GM23338 (cell line): Measurements from ENCODE around the gene SLC35B1. TPM values are rescaled to one million over a fixed set of nuclear protein-coding genes. Genes with fewer than 3 reads are reported as not detected.

Experiments
- ATAC-seq: fragments of 200-7000 bp; cut with Tn5 transposase; 3 replicates; pipeline ENCODE4 v1.9.1; 2020
- DNase-seq: peaks from one replicate; pipeline ENCODE4 v3.0.0-alpha.2; 2015; ENCODE audit warnings: low spot score
- H2AFZ ChIP-seq: fragments of 200-600 bp; sonication (generic); 2 replicates; pipeline ENCODE4 v1.8.0; 2016; ENCODE audit warnings: antibody characterized with exemption, mild to moderate bottlenecking, moderate library complexity
- H3F3A ChIP-seq: fragments of 200-600 bp; sonication (generic); replicated peaks from 2 replicates; pipeline ENCODE4 v1.8.0; 2017; ENCODE audit warnings: antibody characterized with exemption, mixed run types, low read depth
- H3K27ac ChIP-seq: fragments of 200-600 bp; sonication (generic); 2 replicates; pipeline ENCODE4 v1.6.1; 2016; ENCODE audit warnings: low read depth
- H3K27me3 ChIP-seq: fragments of 200-600 bp; sonication (generic); 2 replicates; pipeline ENCODE4 v1.8.0; 2016; ENCODE audit warnings: mild to moderate bottlenecking, mixed run types, moderate library complexity; ENCODE audit not compliant: insufficient read depth
- H3K36me3 ChIP-seq: fragments of 200-600 bp; sonication (generic); 2 replicates; pipeline ENCODE4 v1.8.0; 2016; ENCODE audit warnings: mild to moderate bottlenecking; ENCODE audit not compliant: insufficient read depth
- H3K4me1 ChIP-seq: fragments of 200-600 bp; sonication (generic); 2 replicates; pipeline ENCODE4 v1.8.0; 2016; ENCODE audit warnings: mild to moderate bottlenecking, moderate library complexity; ENCODE audit not compliant: insufficient read depth
- H3K4me2 ChIP-seq: fragments of 200-600 bp; sonication (generic); 2 replicates; pipeline ENCODE4 v1.7.1; 2017; ENCODE audit warnings: mixed run types
- H3K4me3 ChIP-seq: fragments of 200-600 bp; sonication (generic); 2 replicates; pipeline ENCODE4 v1.6.1; 2016; ENCODE audit warnings: mixed run types
- H3K79me2 ChIP-seq: fragments of 200-600 bp; sonication (generic); replicated peaks from 2 replicates; pipeline ENCODE4 v1.8.0; 2017; ENCODE audit warnings: mild to moderate bottlenecking; ENCODE audit not compliant: insufficient read depth
- H3K9me2 ChIP-seq: fragments of 200-600 bp; sonication (generic); 2 replicates; pipeline ENCODE4 v1.8.0; 2017; ENCODE audit not compliant: insufficient read depth
- H4K20me1 ChIP-seq: fragments of 200-600 bp; sonication (generic); replicated peaks from 2 replicates; pipeline ENCODE4 v1.8.0; 2017; ENCODE audit warnings: mild to moderate bottlenecking; ENCODE audit not compliant: insufficient read depth
- H3K27ac Mint-ChIP-seq: 2 replicates; pipeline ENCODE4 v1.8.0; 2020; ENCODE audit warnings: inconsistent platforms, mild to moderate bottlenecking, moderate library complexity, mixed read lengths
- H3K27me3 Mint-ChIP-seq: 3 replicates; pipeline ENCODE4 v1.8.0; 2022; ENCODE audit warnings: low read depth, mild to moderate bottlenecking, moderate library complexity, mixed read lengths, inconsistent platforms; ENCODE audit not compliant: insufficient read depth, poor library complexity
- H3K36me3 Mint-ChIP-seq: 3 replicates; pipeline ENCODE4 v1.8.0; 2021; ENCODE audit warnings: low read depth, mild to moderate bottlenecking, inconsistent platforms, moderate library complexity, mixed read lengths
- H3K4me1 Mint-ChIP-seq: 3 replicates; pipeline ENCODE4 v1.8.0; 2020; ENCODE audit warnings: mild to moderate bottlenecking, inconsistent platforms, mixed read lengths
- H3K4me3 Mint-ChIP-seq: 3 replicates; pipeline ENCODE4 v1.8.0; 2021; ENCODE audit warnings: moderate library complexity, mild to moderate bottlenecking, inconsistent platforms, mixed read lengths
- H3K9me3 Mint-ChIP-seq: 3 replicates; pipeline ENCODE4 v1.8.0; 2020; ENCODE audit warnings: moderate library complexity, mild to moderate bottlenecking, inconsistent platforms, mixed read lengths
- CREB1 ChIP-seq: fragments of 250-450 bp; sonication (Bioruptor Pico); IDR thresholded peaks from 2 replicates; pipeline ENCODE4 v1.5.0; 2020; ENCODE audit warnings: low read depth, mild to moderate bottlenecking, moderate library complexity
- EZH2 ChIP-seq: fragments of 200-600 bp; sonication (generic); IDR thresholded peaks from one replicate; pipeline ENCODE4 v1.8.0; 2017; ENCODE audit warnings: antibody characterized with exemption, mild to moderate bottlenecking, low read depth; ENCODE audit not compliant: unreplicated experiment
- EZH2phosphoT487 ChIP-seq: fragments of 200-600 bp; sonication (generic); IDR thresholded peaks from one replicate; pipeline ENCODE4 v1.8.1; 2018; ENCODE audit warnings: antibody characterized with exemption; ENCODE audit not compliant: unreplicated experiment
- JUNB ChIP-seq: IDR thresholded peaks from one replicate; pipeline ENCODE4 v1.6.1; 2016; ENCODE audit warnings: antibody characterized with exemption; ENCODE audit not compliant: unreplicated experiment
- NANOG ChIP-seq: IDR thresholded peaks from 2 replicates; pipeline ENCODE4 v1.6.1; 2016; ENCODE audit warnings: antibody characterized with exemption, borderline replicate concordance
- POLR2AphosphoS5 ChIP-seq: IDR thresholded peaks from 2 replicates; pipeline ENCODE4 v1.6.1; 2016; ENCODE audit warnings: antibody characterized with exemption, low read depth
- STAT1 ChIP-seq: IDR thresholded peaks from one replicate; pipeline ENCODE4 v1.6.1; 2016; ENCODE audit warnings: antibody characterized with exemption; ENCODE audit not compliant: unreplicated experiment
- ZNF114 ChIP-seq: fragments of 250-450 bp; sonication (Bioruptor Pico); IDR thresholded peaks from 2 replicates; pipeline ENCODE4 v1.5.0; 2020; ENCODE audit warnings: mild to moderate bottlenecking, moderate library complexity
- ZNF331 ChIP-seq: fragments of 250-450 bp; sonication (Bioruptor Pico); IDR thresholded peaks from 2 replicates; pipeline ENCODE4 v1.5.0; 2020; ENCODE audit warnings: low read depth, mild to moderate bottlenecking, moderate library complexity
- polyA plus RNA-seq: library from polyadenylated mRNA; unstranded; fragments of >200 nt; fragmentation: Nextera tagmentation; extraction: Ambion mirVana; gene quantifications from 2 replicates; pipeline ENCODE4 v1.2.1, GENCODE V29; 2016
- total RNA-seq: library from RNA; depleted of rRNA; stranded (reverse); fragments of >200 nt; shearing (Covaris generic); gene quantifications from 2 replicates; pipeline ENCODE4 v1.2.3, GENCODE V29; 2014
- TF ChIP-seq, protein P1 (sequence below), 2 experiments: fragments of 200-600 bp in 1 of 2; sonication (generic) in 1 of 2; conservative IDR thresholded peaks; 2 replicates each; pipeline versions ENCODE4 v1.5.1 to v1.6.1; 2016 to 2017; ENCODE audit warnings: antibody characterized with exemption in 2 of 2, low read depth in 2 of 2, mild to moderate bottlenecking in 2 of 2, moderate library complexity in 1 of 2
- TF ChIP-seq, protein P2 (sequence below): IDR thresholded peaks from one replicate; pipeline ENCODE4 v1.6.1; 2018; ENCODE audit warnings: antibody characterized with exemption; ENCODE audit not compliant: unreplicated experiment
- TF ChIP-seq, protein P3 (sequence below): IDR thresholded peaks from 2 replicates; pipeline ENCODE4 v1.6.1; 2016; ENCODE audit warnings: antibody characterized with exemption
- TF ChIP-seq, protein P4 (sequence below): fragments of 250-450 bp; sonication (Bioruptor Pico); IDR thresholded peaks from 2 replicates; pipeline ENCODE4 v1.5.0; 2020; ENCODE audit warnings: mild to moderate bottlenecking, moderate library complexity

SLC35B1 gene
- total and polyA plus RNA-seq, 2 experiments from 2014 or later: 56.7 to 58.9 TPM

DNA sequence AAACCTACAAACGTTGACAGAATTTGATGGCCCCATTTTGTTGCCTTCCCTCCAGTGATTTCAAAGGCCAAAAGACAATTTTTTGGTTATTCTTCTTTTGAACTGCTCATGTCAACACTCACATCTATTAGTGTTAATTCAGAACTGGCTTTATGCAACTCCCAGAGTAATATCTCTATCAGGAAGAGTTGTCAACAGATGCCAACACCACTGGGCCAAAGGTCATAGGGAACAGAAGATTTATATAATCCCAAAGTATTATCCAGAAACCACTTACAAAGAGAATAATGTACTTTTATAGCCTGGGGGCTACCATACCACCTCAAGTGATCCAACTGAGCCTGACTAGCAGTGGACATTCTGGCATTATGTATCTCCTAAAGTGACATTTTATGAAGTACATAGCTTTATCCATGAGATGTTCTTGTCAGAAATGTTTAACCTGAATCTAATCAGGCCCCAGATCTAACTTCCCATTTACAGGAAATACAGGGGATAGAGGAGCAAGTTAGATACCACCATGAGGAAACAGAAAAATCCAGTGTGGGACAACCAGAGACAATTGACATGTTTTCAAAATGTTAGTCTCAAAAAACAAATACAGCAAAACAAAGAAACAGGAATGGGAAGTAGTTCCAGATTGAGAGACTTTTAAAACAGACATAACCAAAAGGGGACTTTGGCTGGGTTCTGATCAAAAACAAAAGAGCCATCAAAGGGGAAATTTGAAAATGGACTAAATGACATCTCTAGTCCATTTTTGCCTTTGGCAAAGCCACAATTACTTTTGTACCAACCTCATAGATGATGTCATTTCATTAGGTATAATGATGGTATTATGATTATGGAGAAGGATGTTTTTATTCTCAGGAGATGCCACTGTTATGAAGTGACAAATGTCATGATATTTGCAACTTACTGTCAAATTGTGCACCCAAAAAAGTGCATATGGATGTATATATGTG lies 37.7 kb upstream of the SLC35B1 start:
- H3K4me3 ChIP-seq: no peak overlapping the region
- H3K4me1 ChIP-seq: peaks cover 10% of the 10 kb centered on the region
- no peak for DNase-seq
- no peaks in the 10 kb centered on the region for H3F3A ChIP-seq
- Mint-ChIP-seq H3K4me1 (peaks cover 20% of the 10 kb centered on the region), H3K27me3 (no peaks in the 10 kb centered on the region), H3K36me3 (peaks cover 3% of the 10 kb centered on the region; the same call in 2 of the 3 replicates), H3K27ac (no peak overlapping the region), H3K9me3 (no peaks in the 10 kb centered on the region), H3K4me3 (no peak overlapping the region)
- no peak overlapping the region for H2AFZ ChIP-seq
- H3K36me3 ChIP-seq: no peaks in the 10 kb centered on the region
- peaks cover 88% of the 10 kb centered on the region for H3K79me2 ChIP-seq
- H4K20me1 ChIP-seq: peaks cover 34% of the 10 kb centered on the region
- no peaks in the 10 kb centered on the region for H3K27me3 ChIP-seq
- no peak overlapping the region for H3K4me2 ChIP-seq
- no peak overlapping the region for H3K27ac ChIP-seq
- ATAC-seq: no peak
- no peaks in the 10 kb centered on the region for H3K9me2 ChIP-seq
- no peak for TF ChIP-seq EZH2
- no peak for TF ChIP-seq POLR2AphosphoS5
- no peak for TF ChIP-seq ZNF114
- no peak for TF ChIP-seq EZH2phosphoT487
- TF ChIP-seq, protein P1, sequence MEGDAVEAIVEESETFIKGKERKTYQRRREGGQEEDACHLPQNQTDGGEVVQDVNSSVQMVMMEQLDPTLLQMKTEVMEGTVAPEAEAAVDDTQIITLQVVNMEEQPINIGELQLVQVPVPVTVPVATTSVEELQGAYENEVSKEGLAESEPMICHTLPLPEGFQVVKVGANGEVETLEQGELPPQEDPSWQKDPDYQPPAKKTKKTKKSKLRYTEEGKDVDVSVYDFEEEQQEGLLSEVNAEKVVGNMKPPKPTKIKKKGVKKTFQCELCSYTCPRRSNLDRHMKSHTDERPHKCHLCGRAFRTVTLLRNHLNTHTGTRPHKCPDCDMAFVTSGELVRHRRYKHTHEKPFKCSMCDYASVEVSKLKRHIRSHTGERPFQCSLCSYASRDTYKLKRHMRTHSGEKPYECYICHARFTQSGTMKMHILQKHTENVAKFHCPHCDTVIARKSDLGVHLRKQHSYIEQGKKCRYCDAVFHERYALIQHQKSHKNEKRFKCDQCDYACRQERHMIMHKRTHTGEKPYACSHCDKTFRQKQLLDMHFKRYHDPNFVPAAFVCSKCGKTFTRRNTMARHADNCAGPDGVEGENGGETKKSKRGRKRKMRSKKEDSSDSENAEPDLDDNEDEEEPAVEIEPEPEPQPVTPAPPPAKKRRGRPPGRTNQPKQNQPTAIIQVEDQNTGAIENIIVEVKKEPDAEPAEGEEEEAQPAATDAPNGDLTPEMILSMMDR (conservative IDR thresholded peaks at IDR 0.05; ENCODE audit: low read depth in 2 of 2): no peak
- TF ChIP-seq, protein P2, sequence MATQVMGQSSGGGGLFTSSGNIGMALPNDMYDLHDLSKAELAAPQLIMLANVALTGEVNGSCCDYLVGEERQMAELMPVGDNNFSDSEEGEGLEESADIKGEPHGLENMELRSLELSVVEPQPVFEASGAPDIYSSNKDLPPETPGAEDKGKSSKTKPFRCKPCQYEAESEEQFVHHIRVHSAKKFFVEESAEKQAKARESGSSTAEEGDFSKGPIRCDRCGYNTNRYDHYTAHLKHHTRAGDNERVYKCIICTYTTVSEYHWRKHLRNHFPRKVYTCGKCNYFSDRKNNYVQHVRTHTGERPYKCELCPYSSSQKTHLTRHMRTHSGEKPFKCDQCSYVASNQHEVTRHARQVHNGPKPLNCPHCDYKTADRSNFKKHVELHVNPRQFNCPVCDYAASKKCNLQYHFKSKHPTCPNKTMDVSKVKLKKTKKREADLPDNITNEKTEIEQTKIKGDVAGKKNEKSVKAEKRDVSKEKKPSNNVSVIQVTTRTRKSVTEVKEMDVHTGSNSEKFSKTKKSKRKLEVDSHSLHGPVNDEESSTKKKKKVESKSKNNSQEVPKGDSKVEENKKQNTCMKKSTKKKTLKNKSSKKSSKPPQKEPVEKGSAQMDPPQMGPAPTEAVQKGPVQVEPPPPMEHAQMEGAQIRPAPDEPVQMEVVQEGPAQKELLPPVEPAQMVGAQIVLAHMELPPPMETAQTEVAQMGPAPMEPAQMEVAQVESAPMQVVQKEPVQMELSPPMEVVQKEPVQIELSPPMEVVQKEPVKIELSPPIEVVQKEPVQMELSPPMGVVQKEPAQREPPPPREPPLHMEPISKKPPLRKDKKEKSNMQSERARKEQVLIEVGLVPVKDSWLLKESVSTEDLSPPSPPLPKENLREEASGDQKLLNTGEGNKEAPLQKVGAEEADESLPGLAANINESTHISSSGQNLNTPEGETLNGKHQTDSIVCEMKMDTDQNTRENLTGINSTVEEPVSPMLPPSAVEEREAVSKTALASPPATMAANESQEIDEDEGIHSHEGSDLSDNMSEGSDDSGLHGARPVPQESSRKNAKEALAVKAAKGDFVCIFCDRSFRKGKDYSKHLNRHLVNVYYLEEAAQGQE: no peak
- no peak for TF ChIP-seq ZNF331 (CRISPR knock-in tag)
- TF ChIP-seq NANOG: no peak
- TF ChIP-seq, protein P3, sequence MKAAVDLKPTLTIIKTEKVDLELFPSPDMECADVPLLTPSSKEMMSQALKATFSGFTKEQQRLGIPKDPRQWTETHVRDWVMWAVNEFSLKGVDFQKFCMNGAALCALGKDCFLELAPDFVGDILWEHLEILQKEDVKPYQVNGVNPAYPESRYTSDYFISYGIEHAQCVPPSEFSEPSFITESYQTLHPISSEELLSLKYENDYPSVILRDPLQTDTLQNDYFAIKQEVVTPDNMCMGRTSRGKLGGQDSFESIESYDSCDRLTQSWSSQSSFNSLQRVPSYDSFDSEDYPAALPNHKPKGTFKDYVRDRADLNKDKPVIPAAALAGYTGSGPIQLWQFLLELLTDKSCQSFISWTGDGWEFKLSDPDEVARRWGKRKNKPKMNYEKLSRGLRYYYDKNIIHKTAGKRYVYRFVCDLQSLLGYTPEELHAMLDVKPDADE: no peak
- no peak for TF ChIP-seq JUNB
- no peak for TF ChIP-seq STAT1
- TF ChIP-seq, protein P4, sequence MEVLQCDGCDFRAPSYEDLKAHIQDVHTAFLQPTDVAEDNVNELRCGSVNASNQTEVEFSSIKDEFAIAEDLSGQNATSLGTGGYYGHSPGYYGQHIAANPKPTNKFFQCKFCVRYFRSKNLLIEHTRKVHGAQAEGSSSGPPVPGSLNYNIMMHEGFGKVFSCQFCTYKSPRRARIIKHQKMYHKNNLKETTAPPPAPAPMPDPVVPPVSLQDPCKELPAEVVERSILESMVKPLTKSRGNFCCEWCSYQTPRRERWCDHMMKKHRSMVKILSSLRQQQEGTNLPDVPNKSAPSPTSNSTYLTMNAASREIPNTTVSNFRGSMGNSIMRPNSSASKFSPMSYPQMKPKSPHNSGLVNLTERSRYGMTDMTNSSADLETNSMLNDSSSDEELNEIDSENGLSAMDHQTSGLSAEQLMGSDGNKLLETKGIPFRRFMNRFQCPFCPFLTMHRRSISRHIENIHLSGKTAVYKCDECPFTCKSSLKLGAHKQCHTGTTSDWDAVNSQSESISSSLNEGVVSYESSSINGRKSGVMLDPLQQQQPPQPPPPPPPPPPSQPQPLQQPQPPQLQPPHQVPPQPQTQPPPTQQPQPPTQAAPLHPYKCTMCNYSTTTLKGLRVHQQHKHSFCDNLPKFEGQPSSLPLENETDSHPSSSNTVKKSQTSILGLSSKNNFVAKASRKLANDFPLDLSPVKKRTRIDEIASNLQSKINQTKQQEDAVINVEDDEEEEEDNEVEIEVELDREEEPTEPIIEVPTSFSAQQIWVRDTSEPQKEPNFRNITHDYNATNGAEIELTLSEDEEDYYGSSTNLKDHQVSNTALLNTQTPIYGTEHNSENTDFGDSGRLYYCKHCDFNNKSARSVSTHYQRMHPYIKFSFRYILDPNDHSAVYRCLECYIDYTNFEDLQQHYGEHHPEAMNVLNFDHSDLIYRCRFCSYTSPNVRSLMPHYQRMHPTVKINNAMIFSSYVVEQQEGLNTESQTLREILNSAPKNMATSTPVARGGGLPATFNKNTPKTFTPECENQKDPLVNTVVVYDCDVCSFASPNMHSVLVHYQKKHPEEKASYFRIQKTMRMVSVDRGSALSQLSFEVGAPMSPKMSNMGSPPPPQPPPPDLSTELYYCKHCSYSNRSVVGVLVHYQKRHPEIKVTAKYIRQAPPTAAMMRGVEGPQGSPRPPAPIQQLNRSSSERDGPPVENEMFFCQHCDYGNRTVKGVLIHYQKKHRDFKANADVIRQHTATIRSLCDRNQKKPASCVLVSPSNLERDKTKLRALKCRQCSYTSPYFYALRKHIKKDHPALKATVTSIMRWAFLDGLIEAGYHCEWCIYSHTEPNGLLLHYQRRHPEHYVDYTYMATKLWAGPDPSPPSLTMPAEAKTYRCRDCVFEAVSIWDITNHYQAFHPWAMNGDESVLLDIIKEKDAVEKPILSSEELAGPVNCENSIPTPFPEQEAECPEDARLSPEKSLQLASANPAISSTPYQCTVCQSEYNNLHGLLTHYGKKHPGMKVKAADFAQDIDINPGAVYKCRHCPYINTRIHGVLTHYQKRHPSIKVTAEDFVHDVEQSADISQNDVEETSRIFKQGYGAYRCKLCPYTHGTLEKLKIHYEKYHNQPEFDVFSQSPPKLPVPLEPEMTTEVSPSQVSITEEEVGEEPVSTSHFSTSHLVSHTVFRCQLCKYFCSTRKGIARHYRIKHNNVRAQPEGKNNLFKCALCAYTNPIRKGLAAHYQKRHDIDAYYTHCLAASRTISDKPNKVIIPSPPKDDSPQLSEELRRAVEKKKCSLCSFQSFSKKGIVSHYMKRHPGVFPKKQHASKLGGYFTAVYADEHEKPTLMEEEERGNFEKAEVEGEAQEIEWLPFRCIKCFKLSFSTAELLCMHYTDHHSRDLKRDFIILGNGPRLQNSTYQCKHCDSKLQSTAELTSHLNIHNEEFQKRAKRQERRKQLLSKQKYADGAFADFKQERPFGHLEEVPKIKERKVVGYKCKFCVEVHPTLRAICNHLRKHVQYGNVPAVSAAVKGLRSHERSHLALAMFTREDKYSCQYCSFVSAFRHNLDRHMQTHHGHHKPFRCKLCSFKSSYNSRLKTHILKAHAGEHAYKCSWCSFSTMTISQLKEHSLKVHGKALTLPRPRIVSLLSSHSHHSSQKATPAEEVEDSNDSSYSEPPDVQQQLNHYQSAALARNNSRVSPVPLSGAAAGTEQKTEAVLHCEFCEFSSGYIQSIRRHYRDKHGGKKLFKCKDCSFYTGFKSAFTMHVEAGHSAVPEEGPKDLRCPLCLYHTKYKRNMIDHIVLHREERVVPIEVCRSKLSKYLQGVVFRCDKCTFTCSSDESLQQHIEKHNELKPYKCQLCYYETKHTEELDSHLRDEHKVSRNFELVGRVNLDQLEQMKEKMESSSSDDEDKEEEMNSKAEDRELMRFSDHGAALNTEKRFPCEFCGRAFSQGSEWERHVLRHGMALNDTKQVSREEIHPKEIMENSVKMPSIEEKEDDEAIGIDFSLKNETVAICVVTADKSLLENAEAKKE (CRISPR knock-in tag): no peak
- TF ChIP-seq CREB1 (CRISPR knock-in tag): no peak
